RWPE2 (cell line): ENCODE measurements around the gene GP1BA.

Source experiments
- ATAC-seq: fragments of 200-7000 bp; cut with Tn5 transposase; 3 replicates; pipeline ENCODE4 v1.9.1; 2021; ENCODE audit warnings: low read depth
- DNase-seq: peaks from one replicate; pipeline ENCODE4 v3.0.0-alpha.2; 2020; ENCODE audit warnings: low spot score
- H3K27ac ChIP-seq: fragments of 450-650 bp; 2 replicates; pipeline ENCODE4 v1.5.1; 2017; ENCODE audit warnings: mild to moderate bottlenecking; ENCODE audit not compliant: poor library complexity, severe bottlenecking
- H3K27me3 ChIP-seq: fragments of 250-450 bp; sonication (Bioruptor Pico); 2 replicates; pipeline ENCODE4 v1.5.1; 2021; ENCODE audit warnings: mild to moderate bottlenecking, moderate library complexity; ENCODE audit not compliant: insufficient read depth, poor library complexity, severe bottlenecking
- H3K36me3 ChIP-seq: fragments of 250-450 bp; sonication (Bioruptor Pico); 2 replicates; pipeline ENCODE4 v1.5.1; 2020; ENCODE audit warnings: low read depth, mild to moderate bottlenecking, moderate library complexity
- H3K4me1 ChIP-seq: fragments of 250-450 bp; sonication (Bioruptor Pico); 2 replicates; pipeline ENCODE4 v1.5.1; 2021; ENCODE audit warnings: mild to moderate bottlenecking, moderate library complexity; ENCODE audit not compliant: insufficient read depth, poor library complexity, severe bottlenecking
- H3K4me3 ChIP-seq: fragments of 250-450 bp; sonication (Bioruptor Pico); 2 replicates; pipeline ENCODE4 v1.5.1; 2021; ENCODE audit warnings: mild to moderate bottlenecking, moderate library complexity; ENCODE audit not compliant: severe bottlenecking
- H3K9me3 ChIP-seq: fragments of 250-450 bp; sonication (Bioruptor Pico); 2 replicates; pipeline ENCODE4 v1.5.1; 2021; ENCODE audit warnings: mild to moderate bottlenecking, moderate library complexity; ENCODE audit not compliant: severe bottlenecking
- CTCF ChIP-seq: fragments of 450-650 bp; IDR thresholded peaks from one replicate; pipeline ENCODE4 v1.5.1; 2017; ENCODE audit warnings: mild to moderate bottlenecking, moderate library complexity; ENCODE audit not compliant: poor library complexity, severe bottlenecking

GP1BA gene

GRCh38 chr17:4897785-4898184, 34.3 kb upstream of the GP1BA start:
- no peak for DNase-seq
- Histone ChIP-seq H3K27ac (no peak overlapping the region), H3K36me3 (peaks cover 48% of the 10 kb centered on the region), H3K27me3 (no peaks in the 10 kb centered on the region), H3K4me3 (no peak overlapping the region), H3K4me1 (no peaks in the 10 kb centered on the region), H3K9me3 (no peaks in the 10 kb centered on the region)
- no peak for ATAC-seq
- no peak for TF ChIP-seq CTCF

- DNase-seq: no peak
- no peak for TF ChIP-seq CTCF
- peaks cover 42% of the 10 kb centered on the region for H3K36me3 ChIP-seq
- H3K4me1 ChIP-seq: peaks cover 3% of the 10 kb centered on the region
- ATAC-seq: no peak
- no peak overlapping the region for H3K27ac ChIP-seq
- no peaks in the 10 kb centered on the region for H3K9me3 ChIP-seq
- no peaks in the 10 kb centered on the region for H3K27me3 ChIP-seq
- H3K4me3 ChIP-seq: no peak overlapping the region
These were observed 33.7 kb upstream of the GP1BA start for GRCh38 chr17:4898351-4898750.

GRCh38 chr17:4898927-4899326, 33.1 kb upstream of the GP1BA start:
- peaks cover 36% of the 10 kb centered on the region for H3K36me3 ChIP-seq
- no peaks in the 10 kb centered on the region for H3K9me3 ChIP-seq
- no peak overlapping the region for H3K27ac ChIP-seq
- H3K4me3 ChIP-seq: no peak overlapping the region
- H3K27me3 ChIP-seq: no peaks in the 10 kb centered on the region
- ATAC-seq (no peak), DNase-seq (no peak)
- TF ChIP-seq CTCF: no peak
- peaks cover 4% of the 10 kb centered on the region for H3K4me1 ChIP-seq

- Histone ChIP-seq H3K27ac (no peak within 1 kb of the TSS), H3K4me1 (peaks cover 4% of the 10 kb centered on the region), H3K4me3 (no peak within 1 kb of the TSS), H3K36me3 (peaks cover 30% of the 10 kb centered on the region), H3K27me3 (no peaks in the 10 kb centered on the region), H3K9me3 (no peaks in the 10 kb centered on the region)
- no peak for TF ChIP-seq CTCF
- ATAC-seq (no peak), DNase-seq (no peak)
These were observed 32.5 kb upstream of the GP1BA start, which contains the start of gene C17orf107 for GRCh38 chr17:4899341-4900230. C17orf107 (plus strand) TSS chr17:4899536; CDS start chr17:4899763, 227 bp downstream.
